Liver (tissue), 3 donors: ENCODE measurements around the gene MARCHF2.
"Not testable (repeated sequence)": the region's sequence is repeated elsewhere in the genome, so short reads cannot be mapped to it uniquely, and the experiment has no call there.

ENCODE experiments used
- CTCF ChIP-seq: fragments of 150-350 bp; IDR thresholded peaks from 2 replicates; pipeline ENCODE4 v1.5.1; 2017; ENCODE audit warnings: improper control_type of control experiment, low read depth, low read length; ENCODE audit not compliant: missing input control
- GABPA ChIP-seq, 2 donors: IDR thresholded peaks in 1 of 2; conservative IDR thresholded peaks in 1 of 2; 2 replicates each; pipeline ENCODE4 v1.6.1; 2016; ENCODE audit warnings: antibody characterized with exemption in 2 of 2, mild to moderate bottlenecking in 1 of 2, moderate library complexity in 1 of 2
- MAX ChIP-seq: IDR thresholded peaks from 2 replicates; pipeline ENCODE4 v1.6.1; 2016; ENCODE audit warnings: antibody characterized with exemption
- NR2F2 ChIP-seq: IDR thresholded peaks from 2 replicates; pipeline ENCODE4 v1.6.1; 2016; ENCODE audit warnings: antibody characterized with exemption
- SP1 ChIP-seq: IDR thresholded peaks from 2 replicates; pipeline ENCODE4 v1.6.1; 2018; ENCODE audit warnings: antibody characterized with exemption, mild to moderate bottlenecking
- YY1 ChIP-seq: IDR thresholded peaks from 2 replicates; pipeline ENCODE4 v1.6.1; 2016; ENCODE audit warnings: antibody characterized with exemption, mild to moderate bottlenecking
- ZBTB33 ChIP-seq: IDR thresholded peaks from 2 replicates; pipeline ENCODE4 v1.6.1; 2016; ENCODE audit warnings: antibody characterized with exemption
- donor health status: healthy.
- donor health status: healthy.

- not testable (repeated sequence) for TF ChIP-seq CTCF; YY1; MAX; ZBTB33; NR2F2; GABPA (IDR thresholded peaks at IDR 0.05 in 1 of 2, conservative IDR thresholded peaks at IDR 0.05 in 1 of 2); SP1
Observed at GRCh38 chr19:8444140-8444676, 31.1 kb downstream of the MARCHF2 start.
